ENCODE data around the gene TRPM1. TPM values are rescaled to one million over a fixed set of nuclear protein-coding genes. Genes with fewer than 3 reads are reported as not detected.

Gene TRPM1
- total RNA-seq, 1 experiment from 2014 or later, result 0.77 TPM

DNA sequence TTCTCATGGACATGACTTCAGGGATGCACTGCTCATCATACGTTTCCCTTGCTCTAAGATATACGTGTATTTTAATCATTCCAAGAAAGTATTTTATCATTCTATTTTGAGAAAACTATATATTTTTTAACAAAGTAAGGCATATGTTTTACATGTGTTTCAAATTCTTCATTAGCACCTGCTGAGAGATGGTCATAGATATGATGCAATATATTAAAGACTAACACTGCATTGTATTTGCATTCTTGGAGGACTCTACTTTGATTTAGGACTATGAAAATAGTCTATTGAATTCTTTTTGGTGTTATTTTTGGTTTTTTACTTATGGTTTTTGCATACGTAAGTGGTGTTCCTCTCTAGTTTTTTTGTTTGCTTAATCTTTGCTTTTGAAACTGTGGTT lies 55.9 kb downstream of the TRPM1 start (continued):
- TF ChIP-seq, protein P1, sequence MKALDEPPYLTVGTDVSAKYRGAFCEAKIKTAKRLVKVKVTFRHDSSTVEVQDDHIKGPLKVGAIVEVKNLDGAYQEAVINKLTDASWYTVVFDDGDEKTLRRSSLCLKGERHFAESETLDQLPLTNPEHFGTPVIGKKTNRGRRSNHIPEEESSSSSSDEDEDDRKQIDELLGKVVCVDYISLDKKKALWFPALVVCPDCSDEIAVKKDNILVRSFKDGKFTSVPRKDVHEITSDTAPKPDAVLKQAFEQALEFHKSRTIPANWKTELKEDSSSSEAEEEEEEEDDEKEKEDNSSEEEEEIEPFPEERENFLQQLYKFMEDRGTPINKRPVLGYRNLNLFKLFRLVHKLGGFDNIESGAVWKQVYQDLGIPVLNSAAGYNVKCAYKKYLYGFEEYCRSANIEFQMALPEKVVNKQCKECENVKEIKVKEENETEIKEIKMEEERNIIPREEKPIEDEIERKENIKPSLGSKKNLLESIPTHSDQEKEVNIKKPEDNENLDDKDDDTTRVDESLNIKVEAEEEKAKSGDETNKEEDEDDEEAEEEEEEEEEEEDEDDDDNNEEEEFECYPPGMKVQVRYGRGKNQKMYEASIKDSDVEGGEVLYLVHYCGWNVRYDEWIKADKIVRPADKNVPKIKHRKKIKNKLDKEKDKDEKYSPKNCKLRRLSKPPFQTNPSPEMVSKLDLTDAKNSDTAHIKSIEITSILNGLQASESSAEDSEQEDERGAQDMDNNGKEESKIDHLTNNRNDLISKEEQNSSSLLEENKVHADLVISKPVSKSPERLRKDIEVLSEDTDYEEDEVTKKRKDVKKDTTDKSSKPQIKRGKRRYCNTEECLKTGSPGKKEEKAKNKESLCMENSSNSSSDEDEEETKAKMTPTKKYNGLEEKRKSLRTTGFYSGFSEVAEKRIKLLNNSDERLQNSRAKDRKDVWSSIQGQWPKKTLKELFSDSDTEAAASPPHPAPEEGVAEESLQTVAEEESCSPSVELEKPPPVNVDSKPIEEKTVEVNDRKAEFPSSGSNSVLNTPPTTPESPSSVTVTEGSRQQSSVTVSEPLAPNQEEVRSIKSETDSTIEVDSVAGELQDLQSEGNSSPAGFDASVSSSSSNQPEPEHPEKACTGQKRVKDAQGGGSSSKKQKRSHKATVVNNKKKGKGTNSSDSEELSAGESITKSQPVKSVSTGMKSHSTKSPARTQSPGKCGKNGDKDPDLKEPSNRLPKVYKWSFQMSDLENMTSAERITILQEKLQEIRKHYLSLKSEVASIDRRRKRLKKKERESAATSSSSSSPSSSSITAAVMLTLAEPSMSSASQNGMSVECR (CRISPR knock-in tag; IDR thresholded peaks at IDR 0.05; ENCODE audit: borderline replicate concordance), result no peak
- TF ChIP-seq ZNF671 (CRISPR knock-in tag; IDR thresholded peaks at IDR 0.05) (no peak), KAT7 (CRISPR knock-in tag; IDR thresholded peaks at IDR 0.05; ENCODE audit: borderline replicate concordance) (no peak)

DNA sequence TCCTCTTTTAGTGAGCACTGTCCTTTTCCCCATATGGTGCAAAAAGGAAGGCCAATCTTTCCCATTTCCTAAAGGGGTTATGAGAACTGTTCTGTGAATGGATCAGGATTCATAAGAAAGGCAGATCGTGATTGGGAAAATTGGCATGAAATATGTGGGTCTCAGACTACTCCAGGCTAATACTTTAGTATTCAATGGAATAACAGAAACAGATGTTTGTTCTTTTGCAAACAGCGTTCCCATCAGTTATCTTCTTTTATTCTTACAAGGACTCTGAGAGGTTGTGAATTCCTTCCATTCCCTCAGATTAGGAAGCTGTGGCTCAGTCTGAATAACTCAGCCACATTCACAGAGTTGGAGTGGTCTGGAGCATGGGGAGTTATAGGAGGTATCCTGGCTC lies 58.8 kb downstream of the TRPM1 start:
- POLR2A ChIA-PET, result no interaction called here
- CTCF ChIA-PET, result interaction anchor here (3.1 kb wide), 1 partner anchor 86 kb away, joined by 7 read pairs; no protein-coding TSS in a partner anchor
- Mint-ChIP-seq H3K36me3 (no peaks in the 10 kb centered on the region), H3K27ac (no peak overlapping the region), H3K9me3 (no peaks in the 10 kb centered on the region), H3K27me3 (ENCODE audit: low read depth) (no peaks in the 10 kb centered on the region; the same call in 1 of the 2 replicates), H3K4me3 (no peak overlapping the region), H3K4me1 (peaks cover 18% of the 10 kb centered on the region)
- ATAC-seq (no peak), DNase-seq (ENCODE audit: low spot score) (no peak)
- TF ChIP-seq MXD4 (CRISPR knock-in tag; IDR thresholded peaks at IDR 0.05; ENCODE audit: borderline replicate concordance) (no peak), EMX1 (CRISPR knock-in tag; IDR thresholded peaks at IDR 0.05) (no peak), ZNF263 (CRISPR knock-in tag; IDR thresholded peaks at IDR 0.05; ENCODE audit: low read depth) (no peak), NFATC4 (CRISPR knock-in tag; IDR thresholded peaks at IDR 0.05) (no peak)
- TF ChIP-seq, protein P2, sequence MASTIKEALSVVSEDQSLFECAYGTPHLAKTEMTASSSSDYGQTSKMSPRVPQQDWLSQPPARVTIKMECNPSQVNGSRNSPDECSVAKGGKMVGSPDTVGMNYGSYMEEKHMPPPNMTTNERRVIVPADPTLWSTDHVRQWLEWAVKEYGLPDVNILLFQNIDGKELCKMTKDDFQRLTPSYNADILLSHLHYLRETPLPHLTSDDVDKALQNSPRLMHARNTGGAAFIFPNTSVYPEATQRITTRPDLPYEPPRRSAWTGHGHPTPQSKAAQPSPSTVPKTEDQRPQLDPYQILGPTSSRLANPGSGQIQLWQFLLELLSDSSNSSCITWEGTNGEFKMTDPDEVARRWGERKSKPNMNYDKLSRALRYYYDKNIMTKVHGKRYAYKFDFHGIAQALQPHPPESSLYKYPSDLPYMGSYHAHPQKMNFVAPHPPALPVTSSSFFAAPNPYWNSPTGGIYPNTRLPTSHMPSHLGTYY (CRISPR knock-in tag; IDR thresholded peaks at IDR 0.05), result no peak
- TF ChIP-seq, protein P3, sequence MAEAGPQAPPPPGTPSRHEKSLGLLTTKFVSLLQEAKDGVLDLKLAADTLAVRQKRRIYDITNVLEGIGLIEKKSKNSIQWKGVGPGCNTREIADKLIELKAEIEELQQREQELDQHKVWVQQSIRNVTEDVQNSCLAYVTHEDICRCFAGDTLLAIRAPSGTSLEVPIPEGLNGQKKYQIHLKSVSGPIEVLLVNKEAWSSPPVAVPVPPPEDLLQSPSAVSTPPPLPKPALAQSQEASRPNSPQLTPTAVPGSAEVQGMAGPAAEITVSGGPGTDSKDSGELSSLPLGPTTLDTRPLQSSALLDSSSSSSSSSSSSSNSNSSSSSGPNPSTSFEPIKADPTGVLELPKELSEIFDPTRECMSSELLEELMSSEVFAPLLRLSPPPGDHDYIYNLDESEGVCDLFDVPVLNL (CRISPR knock-in tag; IDR thresholded peaks at IDR 0.05; ENCODE audit: borderline replicate concordance, low read depth), result no peak
- TF ChIP-seq, protein P4, sequence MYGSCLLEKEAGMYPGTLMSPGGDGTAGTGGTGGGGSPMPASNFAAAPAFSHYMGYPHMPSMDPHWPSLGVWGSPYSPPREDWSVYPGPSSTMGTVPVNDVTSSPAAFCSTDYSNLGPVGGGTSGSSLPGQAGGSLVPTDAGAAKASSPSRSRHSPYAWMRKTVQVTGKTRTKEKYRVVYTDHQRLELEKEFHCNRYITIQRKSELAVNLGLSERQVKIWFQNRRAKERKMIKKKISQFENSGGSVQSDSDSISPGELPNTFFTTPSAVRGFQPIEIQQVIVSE (CRISPR knock-in tag; IDR thresholded peaks at IDR 0.05; ENCODE audit: borderline replicate concordance), result no peak

DNA sequence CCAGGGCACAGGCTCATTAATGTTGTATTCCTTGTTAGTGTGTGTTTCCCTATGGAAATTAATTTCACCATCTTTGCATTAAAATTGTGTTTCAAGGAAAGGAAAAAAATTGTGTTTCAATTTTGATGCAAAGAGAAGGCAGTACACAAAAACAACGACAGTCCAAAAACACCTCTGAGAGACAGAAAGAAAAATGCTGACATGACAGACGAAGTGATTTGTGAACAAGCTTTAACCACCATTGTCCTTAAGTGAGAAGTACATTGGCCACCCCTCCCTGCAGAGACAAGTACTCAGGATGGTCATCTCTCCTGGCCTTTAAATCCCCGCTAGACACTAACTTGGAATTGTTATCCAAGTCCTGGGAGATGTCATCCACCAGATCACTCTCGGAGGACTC lies 59.9 kb downstream of the TRPM1 start:
- no peak for ATAC-seq
- DNase-seq (ENCODE audit: low spot score), result no peak
- H3K9me3 Mint-ChIP-seq, result no peaks in the 10 kb centered on the region
- H3K4me1 Mint-ChIP-seq, result peaks cover 20% of the 10 kb centered on the region
- no peak for TF ChIP-seq ZBTB21 (CRISPR knock-in tag; IDR thresholded peaks at IDR 0.05; ENCODE audit: borderline replicate concordance)
- no peak for TF ChIP-seq ZNF232 (CRISPR knock-in tag; IDR thresholded peaks at IDR 0.05)
- TF ChIP-seq ETV6 (CRISPR knock-in tag; IDR thresholded peaks at IDR 0.05), result no peak
- TF ChIP-seq, protein P5, sequence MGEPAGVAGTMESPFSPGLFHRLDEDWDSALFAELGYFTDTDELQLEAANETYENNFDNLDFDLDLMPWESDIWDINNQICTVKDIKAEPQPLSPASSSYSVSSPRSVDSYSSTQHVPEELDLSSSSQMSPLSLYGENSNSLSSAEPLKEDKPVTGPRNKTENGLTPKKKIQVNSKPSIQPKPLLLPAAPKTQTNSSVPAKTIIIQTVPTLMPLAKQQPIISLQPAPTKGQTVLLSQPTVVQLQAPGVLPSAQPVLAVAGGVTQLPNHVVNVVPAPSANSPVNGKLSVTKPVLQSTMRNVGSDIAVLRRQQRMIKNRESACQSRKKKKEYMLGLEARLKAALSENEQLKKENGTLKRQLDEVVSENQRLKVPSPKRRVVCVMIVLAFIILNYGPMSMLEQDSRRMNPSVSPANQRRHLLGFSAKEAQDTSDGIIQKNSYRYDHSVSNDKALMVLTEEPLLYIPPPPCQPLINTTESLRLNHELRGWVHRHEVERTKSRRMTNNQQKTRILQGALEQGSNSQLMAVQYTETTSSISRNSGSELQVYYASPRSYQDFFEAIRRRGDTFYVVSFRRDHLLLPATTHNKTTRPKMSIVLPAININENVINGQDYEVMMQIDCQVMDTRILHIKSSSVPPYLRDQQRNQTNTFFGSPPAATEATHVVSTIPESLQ (CRISPR knock-in tag; IDR thresholded peaks at IDR 0.05), result no peak
- TF ChIP-seq ZNF138 (CRISPR knock-in tag; conservative IDR thresholded peaks at IDR 0.05), result no peak
- TF ChIP-seq, protein P6, sequence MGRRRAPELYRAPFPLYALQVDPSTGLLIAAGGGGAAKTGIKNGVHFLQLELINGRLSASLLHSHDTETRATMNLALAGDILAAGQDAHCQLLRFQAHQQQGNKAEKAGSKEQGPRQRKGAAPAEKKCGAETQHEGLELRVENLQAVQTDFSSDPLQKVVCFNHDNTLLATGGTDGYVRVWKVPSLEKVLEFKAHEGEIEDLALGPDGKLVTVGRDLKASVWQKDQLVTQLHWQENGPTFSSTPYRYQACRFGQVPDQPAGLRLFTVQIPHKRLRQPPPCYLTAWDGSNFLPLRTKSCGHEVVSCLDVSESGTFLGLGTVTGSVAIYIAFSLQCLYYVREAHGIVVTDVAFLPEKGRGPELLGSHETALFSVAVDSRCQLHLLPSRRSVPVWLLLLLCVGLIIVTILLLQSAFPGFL (CRISPR knock-in tag; IDR thresholded peaks at IDR 0.05; ENCODE audit: borderline replicate concordance), result no peak
- TF ChIP-seq SMAD3 (CRISPR knock-in tag; IDR thresholded peaks at IDR 0.05; ENCODE audit: borderline replicate concordance), result no peak
- TF ChIP-seq SOX15 (CRISPR knock-in tag; IDR thresholded peaks at IDR 0.05), result no peak
- no peak for TF ChIP-seq NR2C2 (CRISPR knock-in tag; IDR thresholded peaks at IDR 0.05)
- CTCF ChIA-PET, result interaction anchor here (3.1 kb wide), 1 partner anchor 88 kb away, joined by 7 read pairs; no protein-coding TSS in a partner anchor
- H3K27ac Mint-ChIP-seq, result no peak overlapping the region
- H3K36me3 Mint-ChIP-seq, result no peaks in the 10 kb centered on the region
- no peak overlapping the region for H3K4me3 Mint-ChIP-seq
- POLR2A ChIA-PET, result no interaction called here
- H3K27me3 Mint-ChIP-seq (ENCODE audit: low read depth), result no peaks in the 10 kb centered on the region; the same call in 1 of the 2 replicates

Measured in WTC11 (cell line).